ENCODE results near the gene MAGI2.

MAGI2 gene

GRCh38 chr7:78953090-78953489 lies 500.4 kb downstream of the MAGI2 start:
- DNase-seq (ENCODE audit: low read depth in 2 of 2), result no peak

GRCh38 chr7:78939669-78940068 lies 513.8 kb downstream of the MAGI2 start:
- no peak for DNase-seq (ENCODE audit: low read depth in 2 of 2)

DNA sequence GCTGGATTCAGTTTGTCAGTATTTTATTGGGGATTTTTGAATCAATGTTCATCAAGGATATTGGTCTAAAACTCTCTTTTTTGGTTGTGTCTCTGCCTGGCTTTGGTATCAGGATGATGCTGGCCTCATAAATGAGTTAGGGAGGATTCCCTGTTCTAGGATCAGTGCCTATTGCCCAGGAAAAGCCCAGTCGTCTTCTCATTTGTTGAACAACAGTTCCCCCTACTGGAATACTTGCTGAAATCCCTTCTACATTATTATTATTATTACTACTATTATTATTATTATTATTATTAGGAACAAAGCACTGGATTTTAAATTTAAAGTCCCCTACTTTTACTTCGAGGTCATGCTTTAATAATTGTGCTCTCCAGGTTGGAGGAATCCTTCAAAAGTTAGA lies 528.9 kb downstream of the MAGI2 start:
- DNase-seq (ENCODE audit: low read depth in 2 of 2), result no peak

DNA sequence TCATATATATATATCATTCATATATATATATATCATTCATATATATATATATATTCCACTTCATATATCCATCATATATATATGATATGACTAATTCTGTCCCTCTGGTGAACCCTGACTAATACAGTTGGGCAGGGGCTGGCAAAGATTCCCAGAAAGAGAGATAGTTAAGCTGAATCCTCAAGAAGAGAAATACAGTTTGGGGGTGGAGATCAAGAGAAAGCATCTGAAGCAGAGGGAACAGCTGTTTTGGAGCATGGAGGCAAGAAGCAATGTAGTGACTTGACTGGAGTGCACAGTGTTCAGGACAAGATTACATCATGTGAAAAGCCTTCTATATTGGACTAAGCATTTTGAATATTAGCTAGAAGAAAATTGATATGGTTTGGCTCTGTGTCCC lies 540.7 kb downstream of the MAGI2 start:
- DNase-seq (ENCODE audit: low read depth in 2 of 2), result no peak

DNA sequence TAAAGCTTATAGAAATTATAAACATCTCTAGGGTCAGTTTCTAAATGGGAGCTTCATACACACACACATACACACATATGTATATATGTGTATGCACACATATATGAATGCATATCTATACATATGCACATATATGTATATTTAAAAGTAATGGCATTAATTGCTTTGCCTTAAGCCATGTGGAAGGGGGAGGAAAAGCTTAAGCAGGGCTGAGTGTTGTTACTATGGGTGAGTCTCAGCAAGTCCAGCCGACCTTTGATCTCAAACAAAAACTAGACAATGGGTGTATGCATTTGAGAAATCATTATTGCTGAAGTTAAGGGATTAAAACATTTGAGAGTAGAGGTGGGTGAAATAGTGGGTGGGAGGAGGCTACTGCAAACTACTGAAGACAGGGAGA lies 546.7 kb downstream of the MAGI2 start:
- DNase-seq (ENCODE audit: low read depth in 2 of 2), result no peak

GRCh38 chr7:78905436-78905835 lies 548.0 kb downstream of the MAGI2 start:
- DNase-seq (ENCODE audit: low read depth in 2 of 2), result no peak

DNA sequence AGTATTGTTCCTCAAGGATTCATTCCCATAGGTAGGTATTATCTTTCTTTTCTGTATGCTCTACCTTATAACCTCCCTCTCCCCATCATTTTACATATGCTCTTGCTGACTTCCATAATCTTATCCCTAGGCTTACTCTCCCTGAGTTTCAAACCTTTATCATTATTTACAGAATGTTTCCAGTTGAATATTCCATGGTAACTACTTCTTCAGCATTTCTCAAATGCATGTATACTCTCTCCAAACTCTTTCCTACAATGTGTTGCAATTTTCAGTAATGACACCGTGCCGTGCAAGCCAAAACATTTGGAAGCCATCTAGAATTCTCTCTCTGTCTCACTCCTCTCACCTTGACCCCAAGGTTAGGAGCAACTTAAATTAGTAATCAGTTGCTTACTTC lies 548.5 kb downstream of the MAGI2 start:
- DNase-seq (ENCODE audit: low read depth in 2 of 2), result no peak

DNA sequence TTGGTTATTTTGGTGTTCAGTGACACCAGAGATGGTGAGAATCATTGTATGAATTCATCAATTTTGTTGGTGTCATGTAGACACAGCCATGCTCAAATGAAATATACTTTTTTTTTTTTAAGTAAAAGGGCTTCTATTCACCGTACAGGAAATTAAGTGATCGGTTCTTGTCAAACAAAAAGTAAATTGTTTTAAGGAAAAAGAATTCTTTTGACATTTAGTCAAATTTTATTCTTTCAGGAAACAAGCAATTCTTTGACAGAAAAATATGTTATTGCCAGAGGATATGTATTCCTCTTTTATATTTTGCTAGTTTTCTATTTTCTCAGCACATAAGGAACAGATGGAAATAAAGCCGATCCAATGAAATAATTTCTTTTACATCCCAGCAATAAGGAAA lies 551.9 kb downstream of the MAGI2 start:
- no peak for DNase-seq (ENCODE audit: low read depth in 2 of 2)

DNA sequence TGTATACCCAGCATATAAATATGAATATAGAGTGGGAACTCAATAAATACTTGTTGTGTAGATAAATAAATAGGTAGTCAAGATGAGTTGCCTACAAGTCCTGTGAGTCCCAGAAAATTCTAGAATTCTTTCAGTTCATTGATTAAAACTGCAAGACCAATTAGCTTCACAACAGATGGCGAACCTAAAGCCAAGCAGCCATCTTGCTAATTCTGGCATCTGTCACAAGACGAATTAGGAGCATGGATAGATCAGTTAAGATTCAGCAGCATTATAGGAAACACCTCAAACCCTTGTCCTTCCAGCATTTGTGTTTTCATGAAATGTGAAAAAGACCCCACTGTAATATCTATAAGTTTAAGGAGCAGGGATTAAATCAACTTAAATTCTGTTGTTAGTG lies 552.7 kb downstream of the MAGI2 start:
- no peak for DNase-seq (ENCODE audit: low read depth in 2 of 2)

DNA sequence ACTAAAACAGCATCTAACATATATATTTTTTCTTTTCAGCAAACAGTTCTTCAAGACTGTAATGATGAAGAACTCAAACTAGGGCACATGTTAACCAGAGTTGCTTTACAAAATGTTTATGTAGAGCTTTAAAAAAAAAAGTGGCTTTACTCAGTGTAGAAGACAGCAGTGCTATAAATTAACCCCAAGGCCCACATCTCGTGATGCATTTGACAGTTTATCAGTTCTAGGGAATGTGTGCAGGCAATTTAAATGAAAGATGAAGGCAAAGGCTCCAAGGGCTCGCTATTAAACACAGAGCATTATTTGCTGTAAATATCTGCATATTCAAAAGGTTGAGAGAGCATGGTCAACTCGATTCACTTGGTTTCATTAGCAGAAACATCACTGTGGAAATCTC lies 558.1 kb downstream of the MAGI2 start:
- DNase-seq (ENCODE audit: low read depth in 2 of 2), result no peak

DNA sequence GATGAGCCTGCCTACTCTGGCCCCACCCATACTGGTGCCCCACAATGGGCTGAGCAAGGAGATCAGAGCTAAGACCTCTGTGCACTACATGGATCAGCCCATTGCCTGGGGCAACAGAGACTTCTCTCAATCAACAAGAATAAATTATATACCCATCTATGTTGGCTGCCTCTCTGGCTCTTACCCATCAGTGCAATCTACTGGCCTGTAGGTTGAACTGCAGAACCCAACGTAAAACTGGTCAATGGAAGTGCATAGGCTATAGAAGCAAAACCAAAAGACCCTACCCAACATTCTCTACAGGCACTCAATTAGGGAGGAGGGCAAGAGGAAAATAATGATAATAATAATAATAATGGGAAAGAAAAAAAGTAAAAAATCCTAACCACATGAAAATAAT lies 574.3 kb downstream of the MAGI2 start:
- no peak for DNase-seq (ENCODE audit: low read depth in 2 of 2)

DNA sequence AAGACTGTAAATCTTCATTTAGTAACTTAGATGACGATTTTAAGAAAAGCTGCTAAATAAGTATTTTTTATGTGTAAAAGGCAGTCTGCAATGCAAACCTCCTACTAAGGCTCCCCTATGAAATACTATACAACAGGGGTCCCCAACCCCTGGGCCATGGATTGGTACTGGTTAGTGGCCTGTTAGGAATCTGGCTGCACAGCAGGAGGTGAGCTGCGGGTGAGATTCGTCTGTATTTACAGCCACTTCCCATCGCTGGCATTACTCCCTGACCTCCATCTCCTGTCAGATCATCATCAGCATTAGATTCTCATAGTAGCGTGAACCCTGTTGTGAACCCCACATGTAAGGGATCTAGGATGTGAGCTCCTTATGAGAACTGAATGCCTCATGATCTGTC lies 580.4 kb downstream of the MAGI2 start:
- DNase-seq (ENCODE audit: low read depth in 2 of 2), result no peak

DNA sequence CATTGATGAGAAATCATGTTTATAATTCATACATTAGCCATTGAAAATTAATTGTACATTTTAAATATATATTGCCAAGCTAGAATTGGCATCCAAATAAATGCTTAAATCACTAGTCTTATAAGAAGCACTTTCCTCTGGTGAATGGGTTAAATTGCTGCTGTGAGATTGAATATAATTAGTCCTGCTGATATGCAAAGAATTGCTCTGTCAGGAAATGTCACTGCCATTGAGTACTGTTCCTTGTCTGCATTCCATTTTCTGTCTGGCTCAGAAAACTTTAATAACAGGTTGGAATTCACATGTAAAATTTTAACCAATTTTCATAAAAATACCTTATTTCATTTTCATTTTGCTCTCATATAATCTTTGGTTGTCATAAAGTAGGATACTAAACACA lies 589.1 kb downstream of the MAGI2 start:
- DNase-seq (ENCODE audit: low read depth in 2 of 2), result no peak

DNA sequence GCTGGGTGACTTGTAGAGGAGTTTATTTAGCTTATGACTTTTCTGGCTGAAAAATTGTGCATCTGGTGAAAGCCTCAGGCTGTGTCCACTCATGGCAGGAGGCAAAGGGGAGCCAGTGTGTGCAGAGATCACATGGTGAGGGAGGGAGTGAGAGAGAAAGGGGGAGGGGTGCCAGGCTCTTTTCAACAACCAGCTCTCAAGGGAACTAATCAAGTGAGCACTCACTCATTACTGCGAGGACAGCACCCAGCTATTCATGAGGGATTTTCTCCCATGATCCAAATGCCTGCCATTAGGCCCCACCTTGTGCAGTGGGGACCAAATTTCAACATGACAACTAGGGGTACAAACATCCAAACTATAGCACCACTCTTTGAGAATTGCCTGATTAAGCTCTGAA lies 590.2 kb downstream of the MAGI2 start:
- no peak for DNase-seq (ENCODE audit: low read depth in 2 of 2)

GRCh38 chr7:78862411-78862900 lies 591.0 kb downstream of the MAGI2 start:
- DNase-seq (ENCODE audit: low read depth in 2 of 2), result no peak

DNA sequence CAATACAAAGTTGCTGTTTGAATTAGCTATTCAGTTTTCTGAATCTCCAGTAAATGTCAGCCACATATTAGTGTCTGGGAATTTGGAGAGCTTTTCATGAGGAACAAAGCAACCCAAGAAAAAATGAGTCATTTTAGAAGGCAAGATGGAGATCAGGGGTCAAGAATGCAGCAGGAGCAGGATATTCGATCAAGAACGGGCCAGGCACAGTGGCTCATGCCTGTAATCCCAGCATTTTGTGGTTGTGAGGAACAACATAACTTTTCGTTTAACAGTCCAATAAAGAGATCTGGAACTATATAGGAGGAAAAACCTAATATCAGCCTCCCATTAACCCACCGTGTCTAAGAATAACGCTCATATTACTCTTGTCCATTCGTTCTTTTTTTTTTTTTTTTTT lies 600.5 kb downstream of the MAGI2 start:
- no peak for DNase-seq (ENCODE audit: low read depth in 2 of 2)

- DNase-seq (ENCODE audit: low read depth in 2 of 2), result no peak
These were observed 603.2 kb downstream of the MAGI2 start for GRCh38 chr7:78850093-78850740.

DNA sequence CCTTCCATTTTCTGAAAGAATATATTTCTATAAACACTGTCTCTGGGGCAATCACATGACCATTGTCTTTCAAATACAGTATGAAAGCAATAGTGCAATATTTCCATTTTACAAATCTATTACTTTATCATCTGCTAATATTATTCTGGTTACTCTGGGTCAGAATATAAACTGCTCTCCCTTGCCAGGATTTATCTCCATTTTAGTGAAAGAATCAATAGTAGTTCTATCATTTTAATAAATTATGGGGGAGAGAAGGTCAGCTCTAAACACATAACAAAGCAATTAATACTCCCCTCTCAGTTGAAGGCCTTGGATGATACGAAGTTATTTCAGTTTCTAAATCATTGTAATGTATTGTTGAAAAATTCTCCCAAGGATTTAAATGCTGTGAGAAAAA lies 608.3 kb downstream of the MAGI2 start:
- no peak for DNase-seq (ENCODE audit: low read depth in 2 of 2)

DNA sequence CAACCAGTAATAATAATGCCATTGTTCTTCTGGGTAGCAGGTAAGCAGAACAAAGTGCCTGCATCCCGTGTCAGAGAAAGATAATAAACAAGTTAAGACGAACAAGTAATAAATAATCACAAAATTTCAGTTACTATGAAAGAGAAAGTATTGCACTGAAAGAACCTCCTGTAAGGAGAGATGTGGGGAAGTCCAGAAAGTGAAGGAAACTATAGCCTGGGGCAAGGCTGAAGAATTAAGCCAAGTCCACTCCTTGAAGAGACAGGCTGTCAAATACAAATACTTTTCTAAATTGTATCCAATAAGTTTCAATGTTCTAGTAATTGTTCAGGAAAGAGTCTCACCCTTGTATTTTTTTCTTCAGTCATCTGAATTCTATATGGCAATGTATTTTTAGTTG lies 611.4 kb downstream of the MAGI2 start:
- no peak for DNase-seq (ENCODE audit: low read depth in 2 of 2)

DNA sequence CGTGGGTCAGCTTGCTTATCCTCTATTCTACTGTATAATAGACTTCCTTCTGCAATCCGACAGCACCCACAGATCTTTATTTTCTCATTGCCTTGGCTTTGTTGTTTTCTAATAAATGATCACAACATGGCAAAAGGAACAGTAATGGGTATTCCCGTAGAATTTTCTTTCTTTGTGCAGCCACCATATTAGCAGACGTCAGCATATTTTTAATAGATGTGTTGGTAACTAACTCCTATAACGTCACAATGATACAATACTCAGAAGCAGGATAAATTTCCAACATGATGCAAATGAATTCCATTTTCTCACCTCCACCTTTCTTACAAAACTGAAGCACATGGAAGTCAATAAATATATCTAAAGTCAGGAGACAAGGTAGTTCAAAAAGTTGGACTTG lies 617.6 kb downstream of the MAGI2 start:
- DNase-seq (ENCODE audit: low read depth in 2 of 2), result no peak

DNA sequence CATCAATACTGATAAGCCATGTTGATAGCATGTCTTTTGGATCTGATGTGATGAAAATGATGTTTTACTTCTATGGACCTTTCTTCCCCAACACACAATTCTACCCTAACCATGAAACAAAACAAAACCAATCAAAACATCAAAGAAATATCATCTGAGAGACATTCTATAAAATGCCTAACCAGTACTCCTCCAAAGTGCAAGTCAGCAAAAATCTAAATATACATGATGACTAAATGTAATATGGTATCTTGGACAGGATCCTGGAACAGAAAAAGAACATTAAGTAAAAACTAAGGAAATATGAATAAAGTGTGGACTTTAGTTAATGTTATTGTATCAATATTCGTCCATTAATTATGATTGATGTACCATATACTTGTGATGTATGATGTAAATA lies 625.1 kb downstream of the MAGI2 start:
- no peak for DNase-seq (ENCODE audit: low read depth in 2 of 2)

DNA sequence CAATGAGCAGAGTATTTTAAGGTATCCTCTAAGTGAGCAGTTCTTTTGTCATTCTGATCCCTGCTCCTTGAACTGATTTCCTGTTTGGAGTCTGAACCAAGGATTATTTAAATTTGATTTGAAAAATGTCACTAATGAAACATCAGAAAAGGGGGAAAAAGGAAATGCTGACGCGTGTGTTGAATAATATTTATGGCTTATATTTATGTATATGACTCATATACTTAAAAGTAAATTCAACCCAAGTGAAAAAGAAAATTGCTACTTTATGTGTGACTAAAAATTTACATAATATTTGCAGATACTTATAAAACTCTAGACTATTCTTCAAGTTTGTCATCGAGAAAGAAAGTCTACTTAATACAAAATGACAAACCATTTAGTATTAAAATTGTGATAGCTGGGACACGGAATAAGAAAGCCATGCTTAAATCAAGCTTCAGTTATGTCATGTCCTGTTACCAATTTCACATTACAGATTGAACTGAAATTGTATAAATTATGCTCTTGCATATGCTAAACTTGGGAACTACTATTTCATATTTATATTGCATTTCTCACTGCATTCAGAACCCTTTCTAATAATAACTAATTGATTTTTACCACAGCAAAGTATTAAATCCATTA lies 649.9 kb downstream of the MAGI2 start:
- no peak for DNase-seq (ENCODE audit: low read depth in 2 of 2)

GRCh38 chr7:78794101-78794500 lies 659.4 kb downstream of the MAGI2 start:
- DNase-seq (ENCODE audit: low read depth in 2 of 2), result no peak

GRCh38 chr7:78792624-78793023 lies 660.8 kb downstream of the MAGI2 start:
- DNase-seq (ENCODE audit: low read depth in 2 of 2), result no peak

All from activated CD8-positive, alpha-beta memory T cell treated with anti-CD3 and anti-CD28 coated beads for 4 hours (primary cell).